IPS-20b (cell line): Measurements from ENCODE around the gene WWOX.

Experiments
- H3K27ac ChIP-seq: one replicate; pipeline ENCODE4 v1.5.1; 2013; ENCODE audit warnings: low read length
- H3K27me3 ChIP-seq: 2 replicates; pipeline ENCODE4 v1.6.1; 2013; ENCODE audit warnings: mild to moderate bottlenecking, low read length, inconsistent platforms; ENCODE audit not compliant: insufficient read depth
- H3K36me3 ChIP-seq: 2 replicates; pipeline ENCODE4 v1.6.1; 2013; ENCODE audit warnings: low read depth, mild to moderate bottlenecking, inconsistent platforms, low read length, moderate library complexity; ENCODE audit not compliant: insufficient read depth
- H3K4me1 ChIP-seq: 2 replicates; pipeline ENCODE4 v1.6.1; 2013; ENCODE audit warnings: mild to moderate bottlenecking, control low read depth, inconsistent platforms, low read length, moderate library complexity; ENCODE audit not compliant: insufficient read depth
- H3K4me3 ChIP-seq: 2 replicates; pipeline ENCODE4 v1.5.1; 2013; ENCODE audit warnings: mild to moderate bottlenecking, low read length, inconsistent platforms
- H3K9ac ChIP-seq: 2 replicates; pipeline ENCODE4 v1.6.1; 2013; ENCODE audit warnings: low read depth, mild to moderate bottlenecking, inconsistent platforms, low read length, moderate library complexity
- H3K9me3 ChIP-seq: 2 replicates; pipeline ENCODE4 v1.6.1; 2013; ENCODE audit warnings: mild to moderate bottlenecking, low read depth, low read length, inconsistent platforms; ENCODE audit not compliant: insufficient read depth

Gene WWOX

DNA sequence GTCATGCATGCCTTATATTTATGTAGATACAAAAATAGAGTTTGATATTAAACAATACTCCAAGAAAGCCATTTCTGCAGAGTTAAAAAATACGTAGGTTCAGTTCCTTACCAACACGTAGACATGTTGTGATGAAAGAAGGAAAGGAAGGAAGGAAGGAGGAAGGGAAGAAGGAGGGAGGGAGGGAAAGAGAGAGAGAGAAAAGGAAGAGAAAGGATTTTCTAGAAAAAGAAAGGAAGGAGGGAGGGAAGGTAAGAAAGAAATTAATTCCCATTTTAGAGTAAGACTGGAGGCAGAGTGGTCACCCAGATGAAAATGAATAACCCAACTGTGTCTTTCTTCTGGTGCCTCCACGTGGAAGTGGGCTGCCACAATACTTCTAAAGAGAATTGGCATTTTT lies 652.1 kb downstream of the WWOX start:
- no peaks in the 10 kb centered on the region for H3K27me3 ChIP-seq
- no peaks in the 10 kb centered on the region for H3K9me3 ChIP-seq
- no peak overlapping the region for H3K27ac ChIP-seq
- no peak overlapping the region for H3K4me3 ChIP-seq
- H3K36me3 ChIP-seq, result no peaks in the 10 kb centered on the region
- no peak overlapping the region for H3K9ac ChIP-seq
- no peaks in the 10 kb centered on the region for H3K4me1 ChIP-seq

DNA sequence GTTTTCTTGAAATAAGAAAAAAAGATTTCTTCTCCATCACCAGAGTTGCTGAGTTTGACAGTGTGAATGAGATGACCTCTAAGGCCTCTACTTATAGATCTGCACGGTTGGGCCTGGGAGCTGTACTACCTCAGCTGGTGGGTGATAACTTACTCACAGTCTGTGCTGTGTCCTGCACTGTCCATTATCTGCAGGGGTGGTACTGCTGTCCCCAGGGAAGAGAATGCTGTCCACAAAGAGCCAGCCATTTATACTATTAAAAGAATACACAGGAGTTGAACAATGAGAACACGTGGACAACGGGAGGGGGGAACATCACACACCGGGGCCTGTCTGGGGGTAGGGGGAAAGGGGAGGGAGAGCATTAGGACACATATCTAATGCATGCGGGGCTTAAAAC lies 655.3 kb downstream of the WWOX start:
- no peaks in the 10 kb centered on the region for H3K36me3 ChIP-seq

DNA sequence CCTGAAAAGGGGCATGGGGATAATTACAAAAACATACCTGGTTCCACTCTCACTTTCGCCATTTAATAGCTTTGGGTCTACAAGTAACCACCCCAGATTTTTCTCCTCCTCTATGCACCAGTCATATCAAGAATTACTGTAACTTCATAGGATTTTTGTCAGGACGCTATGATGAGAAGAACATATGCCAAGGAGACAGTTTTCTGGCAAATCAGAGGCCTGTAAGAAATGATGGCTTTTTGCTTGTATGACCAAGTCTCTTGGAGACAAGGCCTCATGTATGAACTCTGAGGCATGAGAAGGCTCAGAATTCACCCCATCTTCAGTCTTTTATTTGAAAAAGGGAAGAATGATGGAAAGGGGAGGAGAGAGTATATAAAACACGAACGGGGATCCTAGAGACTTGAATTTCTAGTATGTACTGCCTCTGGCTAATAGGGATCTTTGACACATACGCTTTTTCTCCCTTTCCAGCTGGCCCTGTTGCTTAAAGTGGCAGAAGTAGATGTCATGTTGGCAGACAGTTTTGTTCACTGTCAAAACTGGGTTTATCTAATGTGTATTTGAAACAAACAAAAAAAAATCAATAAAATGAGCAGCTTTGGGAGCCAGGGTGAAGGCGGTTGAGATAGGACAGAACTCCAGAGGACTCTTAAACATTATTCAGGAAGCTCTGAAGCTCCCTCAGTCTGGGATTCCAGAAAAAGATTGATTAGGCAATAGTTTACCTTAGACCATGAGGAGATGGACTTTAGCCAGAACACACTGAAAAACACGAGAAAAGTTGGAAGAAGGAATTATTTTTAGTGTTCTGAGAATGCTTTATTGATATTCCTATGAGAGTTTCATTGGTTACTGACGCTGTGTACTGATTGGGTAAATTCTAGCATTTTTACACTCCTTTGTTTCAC lies 656.6 kb downstream of the WWOX start:
- Histone ChIP-seq H3K27me3 (no peaks in the 10 kb centered on the region), H3K4me3 (no peak overlapping the region), H3K27ac (no peak overlapping the region), H3K9me3 (no peaks in the 10 kb centered on the region), H3K4me1 (no peaks in the 10 kb centered on the region), H3K36me3 (no peaks in the 10 kb centered on the region), H3K9ac (no peak overlapping the region)

More for the DNA sequence above, 655.3 kb downstream of the WWOX start:
- H3K27me3 ChIP-seq, result no peaks in the 10 kb centered on the region
- no peak overlapping the region for H3K4me3 ChIP-seq
- H3K4me1 ChIP-seq, result no peaks in the 10 kb centered on the region
- H3K27ac ChIP-seq, result no peak overlapping the region
- H3K9me3 ChIP-seq, result no peaks in the 10 kb centered on the region
- H3K9ac ChIP-seq, result no peak overlapping the region

DNA sequence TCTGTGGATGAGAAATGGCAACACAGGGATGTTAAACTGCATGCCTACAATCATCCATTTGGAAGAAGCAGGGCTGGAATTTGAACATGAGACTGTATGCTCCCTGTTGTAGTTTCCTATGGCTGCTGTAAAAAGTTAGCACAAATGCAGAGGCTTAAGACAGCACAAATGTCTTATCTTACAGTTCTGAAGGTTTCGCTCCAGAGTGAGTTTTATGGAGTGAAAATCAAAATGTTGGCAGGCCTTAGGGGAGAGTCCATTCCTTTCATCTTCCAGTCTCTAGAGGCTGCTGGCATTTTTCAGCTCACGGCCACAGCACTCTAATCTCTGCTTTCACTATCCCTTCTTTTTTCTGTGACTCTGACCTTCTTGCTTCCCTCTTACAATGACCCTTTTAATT lies 660.1 kb downstream of the WWOX start:
- H3K27me3 ChIP-seq, result no peaks in the 10 kb centered on the region
- no peak overlapping the region for H3K4me3 ChIP-seq
- H3K4me1 ChIP-seq, result no peaks in the 10 kb centered on the region; the same call in 1 of the 2 replicates
- H3K36me3 ChIP-seq, result no peaks in the 10 kb centered on the region
- no peak overlapping the region for H3K9ac ChIP-seq
- no peak overlapping the region for H3K27ac ChIP-seq
- no peaks in the 10 kb centered on the region for H3K9me3 ChIP-seq

DNA sequence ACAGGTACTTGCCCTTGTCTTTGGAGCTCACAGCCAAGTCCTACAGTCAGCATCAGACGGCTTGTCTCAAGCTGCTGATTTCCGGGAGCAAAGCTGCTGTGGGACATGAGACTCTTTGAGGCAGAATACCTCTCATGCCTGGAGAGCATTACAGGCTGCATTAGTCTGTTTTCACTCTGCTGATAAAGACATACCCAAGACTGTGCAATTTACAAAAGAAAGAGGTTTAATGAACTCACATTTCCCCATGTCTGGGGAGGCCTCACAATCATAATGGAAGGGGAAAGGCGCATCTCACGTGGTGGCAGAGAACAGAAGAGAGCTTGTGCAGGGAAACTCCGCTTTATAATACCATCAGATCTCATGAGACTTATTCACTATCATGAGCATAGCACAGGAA lies 661.2 kb downstream of the WWOX start:
- H3K27ac ChIP-seq, result no peak overlapping the region
- H3K9ac ChIP-seq, result no peak overlapping the region
- H3K36me3 ChIP-seq, result no peaks in the 10 kb centered on the region
- no peak overlapping the region for H3K4me3 ChIP-seq
- H3K9me3 ChIP-seq, result no peaks in the 10 kb centered on the region
- no peaks in the 10 kb centered on the region for H3K27me3 ChIP-seq
- no peaks in the 10 kb centered on the region; the same call in 1 of the 2 replicates for H3K4me1 ChIP-seq

DNA sequence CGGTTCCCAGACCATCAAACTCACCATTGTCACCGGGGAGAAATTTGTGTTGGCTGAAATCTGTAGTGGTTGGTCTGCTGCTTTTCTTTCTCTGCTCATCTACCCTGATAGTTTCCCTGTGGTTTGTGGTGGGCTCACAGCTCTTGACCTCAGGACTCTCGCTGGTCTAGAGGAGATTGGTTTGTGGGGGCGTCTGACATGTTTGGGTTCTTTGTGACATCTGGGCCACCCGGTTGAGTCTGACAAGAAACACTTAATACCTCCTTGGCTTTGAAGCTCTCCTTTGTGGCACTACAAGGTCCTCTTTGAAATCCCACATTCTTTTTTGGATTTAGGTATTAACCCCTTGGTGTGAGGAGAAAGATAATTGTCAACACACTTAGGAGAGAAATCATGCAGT lies 662.0 kb downstream of the WWOX start:
- H3K27ac ChIP-seq, result no peak overlapping the region
- H3K36me3 ChIP-seq, result no peaks in the 10 kb centered on the region
- H3K4me1 ChIP-seq, result no peaks in the 10 kb centered on the region; the same call in 1 of the 2 replicates
- H3K9ac ChIP-seq, result no peak overlapping the region
- no peaks in the 10 kb centered on the region for H3K27me3 ChIP-seq
- no peak overlapping the region for H3K4me3 ChIP-seq
- no peaks in the 10 kb centered on the region for H3K9me3 ChIP-seq

DNA sequence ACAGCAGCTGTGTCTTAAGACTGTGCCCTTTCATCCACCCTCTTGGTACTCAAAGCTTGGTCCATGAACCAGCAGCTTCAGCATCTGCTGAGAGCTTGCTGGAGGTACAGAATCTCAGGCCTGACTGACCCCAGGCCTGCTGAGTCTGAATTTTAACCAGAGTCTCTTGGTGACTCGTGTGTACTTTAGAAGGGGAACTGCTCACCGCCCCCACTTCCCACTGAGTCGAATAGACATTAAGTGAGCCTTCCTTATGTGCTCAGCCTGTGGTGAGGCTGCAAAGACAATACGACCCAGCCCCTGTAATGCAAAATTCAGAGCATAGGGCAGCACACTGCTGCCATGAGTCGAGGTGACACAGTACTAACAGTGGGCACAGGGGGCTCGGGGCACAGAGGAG lies 662.8 kb downstream of the WWOX start:
- H3K36me3 ChIP-seq, result no peaks in the 10 kb centered on the region
- H3K9ac ChIP-seq, result no peak overlapping the region
- no peak overlapping the region for H3K27ac ChIP-seq
- H3K4me3 ChIP-seq, result no peak overlapping the region
- no peaks in the 10 kb centered on the region for H3K27me3 ChIP-seq
- no peaks in the 10 kb centered on the region for H3K9me3 ChIP-seq
- no peaks in the 10 kb centered on the region; the same call in 1 of the 2 replicates for H3K4me1 ChIP-seq

DNA sequence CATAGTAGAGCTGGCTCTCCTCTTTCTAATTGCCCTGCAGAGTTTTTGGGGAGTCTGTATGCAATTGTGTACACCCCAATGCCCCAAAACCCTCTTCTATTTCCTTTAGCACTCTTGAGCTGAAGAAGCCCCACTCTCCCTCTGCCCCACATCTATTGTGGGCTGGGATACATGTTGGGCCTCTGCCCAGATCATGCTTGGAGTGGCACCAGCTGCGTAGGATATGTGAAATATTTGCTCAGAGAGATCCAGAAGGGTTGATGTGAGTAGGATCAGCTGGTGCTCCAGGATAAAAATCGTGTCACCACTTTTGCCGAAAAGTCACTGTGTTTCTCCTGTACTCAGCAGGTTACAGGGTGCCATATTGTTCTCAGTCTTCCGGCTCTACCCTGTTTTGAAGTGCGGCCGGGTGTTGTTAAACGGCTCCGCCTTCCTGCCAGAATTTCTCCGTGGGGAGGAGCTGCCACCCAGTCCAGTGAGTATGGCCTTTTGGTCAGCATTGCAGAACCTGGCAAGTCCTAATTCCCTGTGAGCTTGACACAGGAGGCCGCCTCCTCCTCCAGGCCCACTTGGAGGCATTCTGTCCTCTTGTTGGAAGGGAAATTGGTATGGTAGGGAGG lies 664.5 kb downstream of the WWOX start:
- no peak overlapping the region for H3K4me3 ChIP-seq
- no peaks in the 10 kb centered on the region for H3K9me3 ChIP-seq
- H3K27me3 ChIP-seq, result no peaks in the 10 kb centered on the region
- H3K36me3 ChIP-seq, result no peaks in the 10 kb centered on the region
- peaks cover 4% of the 10 kb centered on the region for H3K4me1 ChIP-seq
- no peak overlapping the region for H3K9ac ChIP-seq
- no peak overlapping the region for H3K27ac ChIP-seq

DNA sequence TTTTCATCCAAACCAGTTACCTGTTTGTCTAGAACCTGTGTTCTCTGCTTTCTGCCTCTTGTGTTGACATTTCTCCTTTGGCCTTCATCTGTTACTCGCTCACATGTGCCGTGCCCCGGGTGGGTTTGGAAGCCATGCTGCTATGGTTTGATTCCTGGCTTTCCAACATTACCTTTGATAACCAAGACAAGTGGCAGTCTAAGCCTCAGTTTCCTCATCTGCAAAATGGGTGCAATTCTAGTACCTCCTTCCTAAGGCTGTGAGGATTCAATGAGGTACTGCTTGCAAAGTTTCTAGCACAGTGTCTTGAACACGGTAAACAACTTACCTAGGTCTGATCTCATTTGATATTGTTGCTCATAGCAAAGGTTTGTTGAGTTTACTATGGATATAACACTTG lies 665.0 kb downstream of the WWOX start:
- Histone ChIP-seq H3K27ac (no peak overlapping the region), H3K9me3 (no peaks in the 10 kb centered on the region), H3K9ac (no peak overlapping the region)

DNA sequence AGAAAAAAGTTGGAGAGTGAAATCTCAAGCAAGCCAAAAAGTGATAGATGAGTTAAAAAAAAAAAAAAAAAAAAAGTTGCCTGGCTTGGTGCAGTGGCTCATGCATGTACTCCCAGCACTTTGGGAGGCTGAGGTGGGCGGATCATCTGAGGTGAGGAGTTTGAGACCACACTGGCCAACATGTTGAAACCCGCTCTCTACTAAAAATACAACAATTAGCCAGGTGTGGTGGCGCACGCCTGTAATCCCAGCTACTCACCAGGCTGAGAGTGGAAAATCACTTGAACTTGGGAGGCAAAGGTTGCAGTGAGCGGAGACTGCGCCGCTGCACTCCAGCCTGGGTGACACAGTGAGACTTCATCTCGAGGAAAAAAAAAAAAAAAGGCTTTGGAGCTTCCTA lies 668.8 kb downstream of the WWOX start:
- Histone ChIP-seq H3K36me3 (no peaks in the 10 kb centered on the region), H3K4me1 (peaks cover 4% of the 10 kb centered on the region), H3K9ac (no peak overlapping the region), H3K27me3 (no peaks in the 10 kb centered on the region), H3K4me3 (no peak overlapping the region), H3K9me3 (no peaks in the 10 kb centered on the region; the same call in 1 of the 2 replicates), H3K27ac (no peak overlapping the region)

More for the DNA sequence above, 665.0 kb downstream of the WWOX start:
- Histone ChIP-seq H3K4me3 (no peak overlapping the region), H3K27me3 (no peaks in the 10 kb centered on the region), H3K36me3 (no peaks in the 10 kb centered on the region), H3K4me1 (peaks cover 4% of the 10 kb centered on the region)

DNA sequence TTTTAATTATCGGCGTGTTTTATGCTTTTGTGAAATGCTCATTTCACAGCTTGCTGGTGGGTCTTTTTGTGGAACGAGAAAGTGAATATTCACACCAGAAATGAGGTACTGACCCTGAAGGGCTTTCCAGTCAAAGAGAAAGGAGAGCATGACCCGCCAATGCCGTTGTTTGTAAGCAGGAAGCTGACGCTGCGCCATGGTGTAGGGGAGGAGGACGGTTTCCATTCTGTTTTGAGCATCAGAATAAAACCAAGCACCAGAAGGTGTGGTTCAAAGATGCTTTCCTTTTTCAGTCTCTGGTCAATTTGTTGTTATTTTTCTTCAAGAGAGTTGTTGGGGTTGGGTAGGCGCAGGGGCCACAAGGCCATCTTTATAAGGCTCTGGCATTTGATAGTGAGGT lies 669.3 kb downstream of the WWOX start:
- H3K9ac ChIP-seq, result no peak overlapping the region
- H3K27me3 ChIP-seq, result no peaks in the 10 kb centered on the region
- H3K4me3 ChIP-seq, result no peak overlapping the region
- peaks cover 4% of the 10 kb centered on the region for H3K4me1 ChIP-seq
- no peaks in the 10 kb centered on the region for H3K36me3 ChIP-seq
- H3K27ac ChIP-seq, result no peak overlapping the region
- H3K9me3 ChIP-seq, result no peaks in the 10 kb centered on the region; the same call in 1 of the 2 replicates
